Measurements from ENCODE around the gene ZNF605. TPM values are rescaled to one million over a fixed set of nuclear protein-coding genes. Genes with fewer than 3 reads are reported as not detected.

ZNF605 gene
- total and polyA plus RNA-seq, 4 donors: 2.1 to 17.3 (median 7.3) TPM

DNA sequence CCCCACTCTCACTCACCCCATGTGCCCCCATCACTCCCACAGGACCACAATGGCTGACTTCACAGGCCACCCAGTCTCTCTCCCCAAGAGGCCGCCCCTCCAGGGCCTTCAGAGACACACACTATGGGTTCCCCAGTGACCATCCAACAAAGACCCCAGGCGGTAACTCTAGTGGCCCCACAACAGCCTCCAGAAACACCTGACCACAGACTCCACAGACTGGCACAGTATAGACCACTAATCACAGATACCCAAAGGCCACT, 3.0 kb downstream of the ZNF605 start:
- Histone ChIP-seq H3K4me3 (no peak overlapping the region), H3K27ac (ENCODE audit: low read depth in 1 of 2, low read length in 1 of 2) (no peak overlapping the region), H3K36me3 (ENCODE audit: control insufficient read depth in 4 of 4, insufficient read depth in 4 of 4, low read length in 4 of 4) (peaks cover 6 to 45% (median 16%) of the 10 kb centered on the region in 4 donors), H3K9ac (ENCODE audit: insufficient read depth in 1 of 2, low read length in 2 of 2) (no peak overlapping the region), H3K9me3 (ENCODE audit: control insufficient read depth in 4 of 4, insufficient read depth in 3 of 4, low read length in 3 of 4) (peaks cover 0 to 50% (median 32%) of the 10 kb centered on the region in 4 donors), H3K27me3 (ENCODE audit: control insufficient read depth in 3 of 3, insufficient read depth in 3 of 3, low read length in 2 of 3) (no peaks in the 10 kb centered on the region), H3K4me1 (ENCODE audit: control insufficient read depth in 5 of 5, insufficient read depth in 5 of 5, low read length in 5 of 5) (peaks cover 0 to 13% (median 6%) of the 10 kb centered on the region in 5 donors)
- TF ChIP-seq CTCF (IDR thresholded peaks at IDR 0.05; ENCODE audit: control extremely low read depth, extremely low read depth): no peak
- ATAC-seq (ENCODE audit: insufficient read depth, low FRiP score): no peak
- WGBS, 2 donors: 97 to 100% methylated on average over 2 of the region's 2 CpGs
- no peak for DNase-seq

GRCh38 chr12:132952371-132953162, 3.5 kb downstream of the ZNF605 start:
- WGBS, 2 donors: 96 to 98% methylated on average over 18 of the region's 18 CpGs
- H3K9ac ChIP-seq (ENCODE audit: insufficient read depth in 1 of 2, low read length in 2 of 2): no peak overlapping the region
- no peaks in the 10 kb centered on the region for H3K27me3 ChIP-seq (ENCODE audit: control insufficient read depth in 3 of 3, insufficient read depth in 3 of 3, low read length in 2 of 3)
- peaks cover 0 to 54% (median 35%) of the 10 kb centered on the region in 4 donors for H3K9me3 ChIP-seq (ENCODE audit: control insufficient read depth in 4 of 4, insufficient read depth in 3 of 4, low read length in 3 of 4)
- H3K36me3 ChIP-seq (ENCODE audit: control insufficient read depth in 4 of 4, insufficient read depth in 4 of 4, low read length in 4 of 4): peaks cover 9 to 50% (median 18%) of the 10 kb centered on the region in 4 donors
- H3K4me1 ChIP-seq (ENCODE audit: control insufficient read depth in 5 of 5, insufficient read depth in 5 of 5, low read length in 5 of 5): peaks cover 0 to 13% (median 6%) of the 10 kb centered on the region in 5 donors
- no peak for DNase-seq
- H3K4me3 ChIP-seq: no peak overlapping the region
- ATAC-seq (ENCODE audit: insufficient read depth, low FRiP score): no peak
- no peak overlapping the region for H3K27ac ChIP-seq (ENCODE audit: low read depth in 1 of 2, low read length in 1 of 2)
- TF ChIP-seq CTCF (IDR thresholded peaks at IDR 0.05; ENCODE audit: control extremely low read depth, extremely low read depth): no peak

- DNase-seq (no peak), ATAC-seq (ENCODE audit: insufficient read depth, low FRiP score) (no peak)
- Histone ChIP-seq H3K36me3 (ENCODE audit: control insufficient read depth in 4 of 4, insufficient read depth in 4 of 4, low read length in 4 of 4) (peaks cover 9 to 51% (median 18%) of the 10 kb centered on the region in 4 donors), H3K9ac (ENCODE audit: insufficient read depth in 1 of 2, low read length in 2 of 2) (no peak overlapping the region), H3K4me3 (no peak overlapping the region), H3K27ac (ENCODE audit: low read depth in 1 of 2, low read length in 1 of 2) (no peak overlapping the region), H3K9me3 (ENCODE audit: control insufficient read depth in 4 of 4, insufficient read depth in 3 of 4, low read length in 3 of 4) (peaks cover 0 to 58% (median 37%) of the 10 kb centered on the region in 4 donors), H3K27me3 (ENCODE audit: control insufficient read depth in 3 of 3, insufficient read depth in 3 of 3, low read length in 2 of 3) (no peaks in the 10 kb centered on the region), H3K4me1 (ENCODE audit: control insufficient read depth in 5 of 5, insufficient read depth in 5 of 5, low read length in 5 of 5) (peaks cover 0 to 13% (median 5%) of the 10 kb centered on the region in 5 donors)
- 99% methylated on average over 8 of the region's 8 CpGs for WGBS, 2 donors
- no peak for TF ChIP-seq CTCF (IDR thresholded peaks at IDR 0.05; ENCODE audit: control extremely low read depth, extremely low read depth)
These were observed 4.5 kb downstream of the ZNF605 start for GRCh38 chr12:132951649-132952048.
